Activated CD8-positive, alpha-beta memory T cell treated with anti-CD3 and anti-CD28 coated beads for 24 hours (primary cell): ENCODE results near the gene MIX23.

ENCODE experiments used
- DNase-seq: peaks from one replicate; pipeline ENCODE4 v3.0.0-alpha.2; 2020

MIX23 gene

DNA sequence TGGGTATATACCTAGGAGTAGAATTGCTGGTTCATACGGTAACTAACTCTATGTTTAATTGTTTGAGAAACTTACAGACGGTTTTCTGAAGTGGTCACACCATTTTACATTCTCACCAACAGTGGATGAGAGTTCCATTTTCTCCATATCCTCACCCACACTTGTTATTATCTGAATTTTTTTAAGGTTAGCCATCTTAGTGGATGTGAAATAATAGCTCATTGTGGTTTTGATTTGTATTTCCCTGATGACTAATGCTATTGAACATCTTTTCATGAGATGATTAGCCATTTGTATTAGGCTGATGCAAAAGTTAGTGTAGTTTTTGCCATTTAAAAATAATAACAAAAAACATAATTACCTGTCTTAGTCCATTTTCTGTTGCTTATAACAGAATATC, 39.4 kb downstream of the MIX23 start:
- DNase-seq = no peak

DNA sequence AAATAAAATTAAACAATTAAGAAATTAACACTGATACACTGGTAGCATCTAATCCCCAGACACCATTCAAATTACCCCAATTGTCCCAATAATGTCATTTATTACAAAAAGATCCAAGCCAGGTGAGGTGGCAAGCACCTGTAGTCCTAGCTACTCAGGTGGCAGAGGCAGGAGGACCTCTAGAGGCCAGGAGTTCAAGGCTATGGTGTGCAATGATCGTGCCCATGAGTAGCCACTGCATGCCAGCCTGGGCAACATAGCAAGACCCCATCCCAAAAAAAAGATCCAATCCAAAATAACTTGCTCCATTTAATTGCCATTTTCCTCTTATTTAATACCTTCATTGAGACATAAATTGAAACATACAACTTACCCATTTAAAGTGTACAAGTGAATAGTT, 40.2 kb downstream of the MIX23 start:
- no peak for DNase-seq

DNA sequence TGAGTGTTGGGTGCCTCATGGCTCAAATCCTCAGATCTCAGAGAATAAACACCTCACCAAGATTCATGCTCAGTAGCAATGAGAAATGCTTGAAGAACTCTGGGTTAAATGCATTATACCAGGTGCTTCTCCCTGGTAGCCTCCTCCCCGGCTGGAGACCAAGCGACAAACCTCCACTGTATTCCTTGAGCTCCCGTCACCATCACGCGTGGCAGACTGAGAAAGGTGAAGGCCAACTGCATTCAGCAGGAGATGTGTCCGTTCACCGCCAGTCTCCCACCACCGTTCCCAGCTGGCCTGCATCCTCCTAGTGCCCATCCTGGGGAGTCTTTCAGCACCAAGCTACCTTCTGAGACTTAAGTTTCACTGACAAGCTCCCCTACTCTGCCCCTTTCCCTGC, 50.5 kb downstream of the MIX23 start:
- no peak for DNase-seq

DNA sequence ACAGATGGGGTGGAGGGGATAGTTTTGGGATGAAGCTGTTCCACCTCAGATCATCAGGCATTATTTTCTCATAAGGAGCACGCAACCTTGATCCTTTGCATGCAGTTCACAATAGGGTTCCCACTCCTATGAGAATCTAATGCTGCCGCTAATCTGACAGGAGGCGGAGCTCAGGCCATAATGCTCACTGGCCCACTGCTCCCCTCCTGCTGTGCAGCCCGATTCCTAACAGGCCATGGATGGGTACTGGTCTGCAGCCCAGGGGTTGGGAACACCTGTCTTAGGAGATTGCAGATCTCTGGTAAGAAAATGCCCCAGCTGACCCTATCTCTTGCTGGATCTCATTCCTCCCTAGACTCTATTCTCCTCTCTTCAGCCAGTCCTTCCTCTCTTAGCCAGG, 51.1 kb downstream of the MIX23 start:
- DNase-seq = no peak

DNA sequence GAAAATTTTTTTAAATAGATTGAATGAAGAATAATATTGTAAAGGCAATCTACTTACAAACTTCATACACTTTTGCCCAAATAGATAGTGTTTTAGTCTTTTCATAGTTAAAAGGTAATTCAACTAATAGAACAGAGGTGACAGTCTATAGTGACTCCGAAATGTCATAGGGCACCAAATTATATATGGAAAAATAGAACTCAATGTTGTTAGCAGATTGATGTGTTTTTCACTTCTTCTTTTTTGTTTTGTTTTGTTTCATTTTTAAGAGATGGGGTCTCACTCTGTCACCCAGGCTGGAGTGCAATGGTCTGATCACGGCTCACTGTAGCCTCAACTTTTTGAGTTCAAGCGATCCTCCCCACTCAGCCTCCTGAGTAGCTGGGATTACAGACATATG, 57.3 kb downstream of the MIX23 start:
- no peak for DNase-seq

DNA sequence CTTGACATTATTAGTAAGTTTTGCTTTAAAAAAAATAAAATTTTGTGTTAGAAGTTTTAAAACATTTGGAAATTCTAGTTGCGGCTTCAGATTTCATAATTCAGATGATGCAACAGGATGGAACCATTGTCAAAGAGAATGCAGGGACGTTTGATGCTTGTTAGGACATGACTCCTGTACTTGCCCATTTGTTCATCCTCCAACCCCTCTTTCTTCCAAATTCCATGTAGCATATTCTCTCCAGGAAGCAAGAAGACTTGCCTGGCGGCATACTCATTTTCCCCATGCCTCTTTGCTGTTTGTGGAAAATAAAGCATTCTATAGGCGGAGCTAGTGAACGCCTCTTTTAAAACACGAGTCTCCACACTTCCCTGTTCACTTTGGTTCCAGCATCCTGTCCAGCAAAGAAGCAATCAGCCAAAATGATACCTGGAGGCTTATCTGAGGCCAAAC, 58.1 kb downstream of the MIX23 start, which contains the start of gene CSTA:
Gene CSTA, plus strand, starts transcription at position 378 of the 453 bp plus-strand sequence. Its CDS starts 45 bp downstream, at position 423.
- no peak for DNase-seq

DNA sequence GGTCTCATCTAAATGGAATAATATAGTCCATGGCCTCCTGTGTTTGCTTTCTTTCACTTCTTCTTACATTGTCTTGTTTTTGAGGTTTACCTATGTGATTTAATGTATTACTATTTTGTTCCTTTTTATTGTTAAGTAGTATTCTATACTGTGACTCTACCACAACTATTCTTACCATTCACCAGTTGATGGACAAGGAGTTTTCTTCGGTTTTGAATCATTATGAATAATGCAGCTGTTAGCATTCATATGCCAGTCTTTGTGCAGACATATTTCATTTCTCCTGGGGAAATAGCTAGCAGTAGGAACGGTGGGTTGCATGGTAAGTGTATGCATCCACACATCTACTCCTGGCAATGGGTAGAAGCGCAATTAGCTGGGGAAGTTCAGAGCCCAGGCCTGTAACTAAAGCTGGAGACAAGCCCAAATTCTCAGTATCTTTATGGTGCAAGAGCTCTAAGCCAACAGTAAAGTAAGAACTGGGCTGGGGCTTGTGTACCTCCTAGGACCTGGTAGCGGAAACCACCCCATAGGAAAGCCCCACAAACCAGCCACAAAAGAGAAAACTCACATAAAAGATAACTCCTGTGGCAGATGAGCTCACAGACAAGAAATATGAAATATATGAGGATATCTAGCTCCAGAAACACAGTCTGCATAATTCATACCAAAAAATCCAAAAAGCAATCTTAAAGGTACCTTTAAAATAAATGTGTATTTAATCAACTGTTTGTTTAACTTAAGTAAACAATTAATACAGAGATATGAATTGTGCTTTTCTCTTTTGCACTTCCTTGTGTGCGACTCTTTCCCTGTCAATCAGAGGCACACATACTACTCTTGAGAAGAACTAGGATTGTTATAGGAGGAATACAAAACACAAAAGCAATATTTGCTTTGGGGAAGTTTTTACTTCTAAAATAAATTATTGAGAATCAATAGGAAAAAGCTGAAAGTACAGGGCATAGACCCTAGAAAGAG, 60.6 kb downstream of the MIX23 start:
- no peak for DNase-seq

DNA sequence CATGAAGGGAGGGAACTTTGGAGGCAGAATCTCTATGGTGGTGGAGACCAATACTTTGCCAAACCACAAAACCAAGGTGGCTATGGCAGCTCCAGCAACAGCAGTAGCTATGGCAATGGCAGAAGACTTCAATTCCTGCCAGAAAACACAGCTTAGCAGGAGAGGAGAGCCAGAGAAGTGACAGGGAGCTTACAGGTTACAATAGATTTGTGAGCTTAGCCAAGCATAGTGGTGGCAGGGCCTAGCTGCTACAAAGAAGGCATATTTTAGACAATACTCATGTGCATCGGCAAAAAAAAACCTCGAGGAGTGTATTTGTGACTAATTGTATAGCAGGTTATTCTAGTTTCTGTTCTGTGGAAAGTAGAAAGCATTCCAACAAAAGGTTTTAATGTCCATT, 64.4 kb downstream of the MIX23 start:
- DNase-seq = no peak

DNA sequence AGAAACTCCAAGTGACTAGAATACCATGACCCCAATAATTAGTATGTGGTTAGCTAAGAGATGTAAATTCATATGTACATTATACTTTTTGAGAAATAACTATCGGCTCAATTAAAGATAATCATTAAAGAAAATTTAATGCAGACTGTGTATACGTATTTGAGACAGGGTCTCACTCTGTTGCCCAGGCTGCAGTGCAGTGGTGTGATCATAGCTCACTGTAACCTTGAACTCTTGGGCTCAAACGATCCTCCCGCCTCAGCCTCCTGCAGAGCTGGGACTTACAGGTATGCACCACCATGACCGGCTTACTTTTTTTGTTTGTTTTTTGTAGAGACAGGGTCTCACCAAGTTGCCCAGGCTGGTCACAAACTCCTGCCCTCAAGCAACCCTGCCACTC, 66.7 kb downstream of the MIX23 start:
- DNase-seq = no peak

DNA sequence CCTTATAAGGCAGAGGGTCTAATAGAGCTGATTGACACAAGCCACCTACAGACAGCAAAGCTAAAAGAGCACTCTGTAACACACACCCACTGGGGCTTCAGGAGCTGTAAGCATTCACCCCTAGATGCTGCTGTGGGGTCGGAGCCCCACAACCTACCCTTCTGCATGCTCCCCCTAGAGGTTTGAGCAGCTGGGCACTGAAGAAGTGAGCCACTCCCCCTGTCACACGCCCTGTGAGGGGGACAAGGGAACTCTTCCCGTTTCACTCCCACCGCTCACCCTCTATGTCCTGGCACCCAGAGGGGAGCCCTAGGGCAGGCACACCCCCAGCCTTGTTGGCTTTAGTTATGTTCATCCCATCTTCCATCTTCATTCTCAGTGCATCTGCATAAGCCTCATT, 67.4 kb downstream of the MIX23 start:
- no peak for DNase-seq

DNA sequence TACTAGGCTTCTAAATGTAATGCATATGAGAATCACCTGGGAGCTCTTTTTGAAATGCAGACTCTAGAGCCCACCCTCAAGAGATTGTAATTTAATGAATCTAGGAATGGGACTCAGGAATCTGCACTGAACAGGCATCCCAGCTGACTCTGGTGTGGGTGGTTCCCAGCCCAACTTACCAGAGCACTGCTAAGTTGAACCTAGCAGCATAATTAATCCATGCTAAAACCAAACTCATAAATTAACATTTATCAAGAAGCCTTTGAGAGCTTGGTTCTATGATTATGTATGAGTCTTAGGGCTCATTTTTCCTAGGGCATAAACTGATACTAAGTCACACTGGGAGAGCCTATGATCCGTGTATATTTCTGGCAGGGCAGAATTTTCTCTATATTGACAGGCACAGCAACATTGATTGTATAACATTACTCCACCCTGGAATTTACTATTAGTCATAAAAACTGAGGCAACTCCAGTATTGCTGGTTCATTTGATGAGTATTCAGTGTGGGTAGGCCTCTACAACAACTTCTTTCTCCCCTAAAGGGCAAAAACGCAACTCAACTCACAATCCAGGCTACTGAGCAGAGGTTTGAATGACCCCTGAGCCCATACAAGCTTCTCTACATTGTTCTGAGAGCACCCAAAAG, 68.7 kb downstream of the MIX23 start:
- DNase-seq = no peak

DNA sequence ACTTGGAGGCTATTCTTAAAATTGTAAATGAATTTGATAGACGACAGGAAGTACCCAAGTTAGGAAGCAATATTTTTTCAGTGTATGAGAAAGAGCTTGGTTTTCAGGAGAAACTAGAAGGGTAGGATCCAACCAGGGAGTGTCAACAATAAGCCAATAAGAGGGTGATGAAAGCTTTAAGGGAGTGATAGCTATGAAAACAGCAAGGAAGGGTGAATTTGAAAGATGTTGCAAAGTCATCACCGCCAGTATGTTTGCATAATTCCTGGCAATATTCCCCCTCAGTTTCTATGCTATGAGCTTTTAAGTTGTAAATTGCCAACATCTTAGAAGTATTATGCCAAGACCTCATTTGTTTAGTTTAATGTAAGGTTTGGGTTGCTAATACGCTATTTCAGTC, 69.8 kb downstream of the MIX23 start:
- no peak for DNase-seq

DNA sequence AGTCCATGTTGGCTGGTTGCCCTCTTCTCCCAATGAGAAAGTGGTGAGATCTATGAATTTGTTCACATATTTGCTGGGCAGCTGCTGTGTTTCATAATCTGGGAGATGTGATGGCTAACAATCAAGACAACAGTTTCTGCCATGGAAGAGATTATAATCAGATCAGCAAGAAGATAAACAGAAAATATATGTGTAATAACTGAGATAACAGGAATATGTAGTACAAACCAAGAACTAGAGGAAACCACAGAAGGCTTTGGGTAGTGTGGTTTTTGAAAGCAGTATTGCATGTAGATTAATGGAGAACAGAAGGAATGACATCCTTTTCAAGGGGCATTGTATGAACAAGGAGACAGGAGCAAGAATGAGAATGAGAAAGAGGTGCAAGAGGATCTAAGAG, 70.2 kb downstream of the MIX23 start:
- no peak for DNase-seq

DNA sequence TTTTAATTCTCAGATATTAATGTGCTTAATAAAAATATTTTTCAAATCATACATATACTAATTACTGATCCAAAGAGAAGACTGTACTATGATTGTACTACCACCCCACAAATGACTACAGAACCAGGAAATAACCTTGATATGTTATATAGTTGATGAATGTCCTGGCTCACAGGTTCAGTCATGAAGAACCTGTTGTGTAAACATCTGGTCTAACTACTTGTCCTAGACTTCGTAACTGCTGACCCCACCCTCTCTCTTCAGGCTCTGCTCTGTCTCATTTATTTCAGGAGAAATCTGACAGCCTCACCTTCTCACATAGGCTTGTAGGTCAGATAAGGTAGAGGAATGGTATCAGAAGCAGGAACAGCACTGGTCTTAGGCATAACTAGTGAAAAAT, 72.7 kb downstream of the MIX23 start:
- DNase-seq = no peak
